ENCODE measurements around the gene SLC35A5. TPM values are rescaled to one million over a fixed set of nuclear protein-coding genes. Genes with fewer than 3 reads are reported as not detected.
"Not testable (repeated sequence)": the region's sequence is repeated elsewhere in the genome, so short reads cannot be mapped to it uniquely, and the experiment has no call there.

Gene SLC35A5, protein sequence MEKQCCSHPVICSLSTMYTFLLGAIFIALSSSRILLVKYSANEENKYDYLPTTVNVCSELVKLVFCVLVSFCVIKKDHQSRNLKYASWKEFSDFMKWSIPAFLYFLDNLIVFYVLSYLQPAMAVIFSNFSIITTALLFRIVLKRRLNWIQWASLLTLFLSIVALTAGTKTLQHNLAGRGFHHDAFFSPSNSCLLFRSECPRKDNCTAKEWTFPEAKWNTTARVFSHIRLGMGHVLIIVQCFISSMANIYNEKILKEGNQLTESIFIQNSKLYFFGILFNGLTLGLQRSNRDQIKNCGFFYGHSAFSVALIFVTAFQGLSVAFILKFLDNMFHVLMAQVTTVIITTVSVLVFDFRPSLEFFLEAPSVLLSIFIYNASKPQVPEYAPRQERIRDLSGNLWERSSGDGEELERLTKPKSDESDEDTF
- total RNA-seq (2014; rRNA removed; shearing (Covaris generic)), result 42.7 and 81.3 TPM in 2 replicates

DNA sequence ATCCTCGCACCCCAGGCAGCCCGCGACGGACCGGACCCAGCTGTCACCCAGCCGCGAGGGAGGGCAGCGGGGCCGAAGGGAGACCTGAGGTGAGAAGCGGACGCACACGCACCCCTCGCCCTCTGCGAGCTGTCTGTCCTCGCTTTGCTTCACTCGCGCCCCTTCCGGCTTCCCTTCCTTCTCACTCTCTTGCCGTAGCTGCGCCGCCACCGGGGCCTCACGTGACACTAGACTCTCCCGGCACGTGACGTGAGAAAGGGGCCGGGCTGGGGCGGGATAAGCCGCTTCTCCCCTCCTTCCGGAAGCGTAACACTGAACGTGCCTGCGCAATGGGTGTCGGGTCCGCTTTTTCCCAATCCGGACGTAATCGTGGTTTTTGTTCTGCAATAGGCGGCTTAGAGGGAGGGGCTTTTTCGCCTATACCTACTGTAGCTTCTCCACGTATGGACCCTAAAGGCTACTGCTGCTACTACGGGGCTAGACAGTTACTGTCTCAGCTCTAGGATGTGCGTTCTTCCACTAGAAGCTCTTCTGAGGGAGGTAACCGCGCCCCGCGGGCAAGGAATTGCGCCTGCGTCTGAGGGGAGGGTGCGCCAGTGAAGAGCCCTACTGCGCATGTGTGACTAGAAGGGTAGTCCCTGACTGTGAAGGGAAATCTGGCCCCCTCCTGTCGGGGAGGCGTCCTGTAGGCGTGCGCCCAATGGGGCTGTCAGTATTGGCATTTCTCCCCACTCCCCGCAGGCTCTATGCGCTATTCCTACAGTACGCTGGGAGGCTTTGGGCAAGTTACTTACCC, at the start of gene SLC35A5, which contains the start of gene ATG3:
Gene SLC35A5, plus strand, starts transcription at position 312 of the 796 bp plus-strand sequence. CDS start 1,359 bp downstream, outside the sequence.
Gene ATG3, minus strand, starts transcription at position 229 of the 796 bp plus-strand sequence. CDS start 434 bp downstream, outside the sequence.
- DNase-seq (ENCODE audit: low read depth), result peak; percentile 99

GRCh38 chr3:112512320-112512719, 49.5 kb upstream of the SLC35A5 start:
- peak; percentile 19 for DNase-seq (ENCODE audit: low read depth)

DNA sequence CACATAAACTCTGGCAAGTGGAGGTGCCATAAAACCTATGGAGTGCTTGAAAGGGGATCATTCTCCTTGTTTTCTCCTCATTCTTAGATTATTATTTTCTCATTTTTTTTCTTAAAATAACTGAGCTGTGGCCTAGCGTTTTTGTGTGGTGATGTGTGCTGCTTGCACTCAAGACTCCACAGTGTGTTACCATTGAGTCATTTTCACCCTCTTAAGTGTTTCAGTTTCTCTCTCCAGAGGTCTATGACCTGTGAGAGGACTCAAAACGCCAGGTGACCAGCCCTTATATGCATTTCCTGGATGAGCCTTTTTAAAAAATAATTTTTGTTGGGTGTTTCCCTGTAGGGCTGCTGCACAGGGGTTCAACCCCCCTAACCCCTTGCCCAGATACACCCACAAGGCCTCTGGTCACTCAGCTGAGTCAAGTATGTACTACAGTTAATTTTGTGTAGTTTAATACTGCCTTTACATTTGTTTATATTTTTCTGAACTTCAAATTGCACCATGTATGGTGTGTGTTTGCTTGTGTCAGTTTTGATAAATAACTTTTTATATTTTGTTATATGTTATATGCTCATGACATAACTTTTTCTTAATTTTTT, 47.2 kb upstream of the SLC35A5 start:
- DNase-seq (ENCODE audit: low read depth), result peak; percentile 45

DNA sequence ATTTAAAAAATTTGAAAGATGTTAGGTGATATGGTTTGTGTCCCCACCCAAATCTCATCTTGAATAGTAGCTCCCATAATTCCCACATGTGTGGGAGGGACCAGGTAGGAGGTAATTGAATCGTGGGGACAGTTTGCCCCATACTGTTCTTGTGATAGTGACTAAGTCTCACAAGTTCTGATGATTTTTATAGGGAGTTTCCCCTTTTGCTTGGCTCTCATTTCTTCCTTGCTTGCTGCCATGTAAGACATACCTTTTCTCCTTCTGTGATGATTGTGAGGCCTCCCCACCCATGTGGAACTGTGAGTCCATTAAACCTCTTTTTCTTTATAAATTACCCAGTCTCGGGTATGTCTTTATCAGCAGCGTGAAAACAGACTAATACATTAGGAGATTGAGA, 42.9 kb upstream of the SLC35A5 start:
- not testable (repeated sequence) for DNase-seq (ENCODE audit: low read depth)

DNA sequence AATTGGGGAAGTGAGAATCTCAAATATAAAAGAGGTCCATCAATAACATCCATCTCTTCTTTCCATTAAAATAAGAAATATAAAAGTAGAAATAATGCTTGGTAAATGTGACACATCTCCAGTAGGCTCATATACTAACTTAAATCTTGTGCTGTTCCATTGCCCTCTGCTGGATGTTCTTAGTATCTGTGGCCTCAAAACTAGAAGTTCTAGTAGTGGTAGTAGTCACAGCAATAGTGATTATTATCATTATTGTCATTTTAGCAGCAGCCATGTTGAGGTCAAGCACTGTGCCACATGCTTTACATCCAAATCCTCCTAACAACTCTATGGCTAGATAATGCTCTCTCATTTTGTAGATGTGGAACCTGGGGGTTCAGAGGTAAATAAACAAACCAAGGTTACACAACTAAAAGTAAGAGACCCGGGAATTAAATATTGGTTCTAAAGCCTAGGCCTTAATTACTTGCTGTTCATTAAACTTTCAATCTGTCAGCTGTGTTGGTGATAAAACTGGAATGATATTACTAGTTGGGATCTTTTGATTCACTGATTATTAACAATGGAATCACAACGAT, 42.3 kb upstream of the SLC35A5 start:
- peak; percentile 74 for DNase-seq (ENCODE audit: low read depth)

- not testable (repeated sequence) for DNase-seq (ENCODE audit: low read depth)
Observed at GRCh38 chr3:112524127-112524526, 37.7 kb upstream of the SLC35A5 start.

DNA sequence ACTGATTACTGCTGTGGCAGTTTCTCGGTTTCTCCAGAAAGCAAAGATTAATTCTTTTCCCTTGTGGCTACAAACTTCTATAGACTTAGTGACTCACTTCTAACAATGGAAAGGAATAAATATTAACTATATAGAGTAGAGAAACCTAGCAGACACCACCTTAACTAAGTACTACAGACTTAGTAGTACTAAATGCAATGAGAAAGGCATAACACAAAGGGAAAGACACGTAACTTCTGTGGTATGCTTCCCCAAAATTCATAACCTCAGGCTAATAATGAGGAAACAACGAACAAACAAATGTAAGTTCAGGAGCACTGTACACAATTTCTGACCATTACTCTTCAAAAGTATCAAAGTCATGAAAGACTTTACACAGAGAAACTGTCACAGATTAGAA, 31.3 kb upstream of the SLC35A5 start:
- DNase-seq (ENCODE audit: low read depth), result no peak

DNA sequence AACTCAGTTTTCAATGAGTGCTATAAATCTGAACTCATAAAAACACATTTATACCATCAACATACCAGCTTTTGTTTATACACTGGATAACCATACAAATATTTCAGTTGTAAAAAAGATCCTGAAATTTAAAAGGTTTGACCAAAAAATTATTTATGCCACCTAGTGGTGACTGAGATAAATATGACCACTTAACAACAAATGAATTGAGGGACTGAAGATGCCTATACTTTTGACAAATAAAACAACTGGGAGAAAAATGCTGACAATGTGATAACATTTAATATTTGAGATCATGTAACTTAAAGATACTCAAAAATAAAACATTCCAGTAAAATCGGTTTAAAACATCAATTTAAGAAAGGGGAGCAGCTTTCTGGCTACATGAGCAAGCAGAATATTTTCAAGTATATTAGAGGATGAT, 30.5 kb upstream of the SLC35A5 start:
- DNase-seq (ENCODE audit: low read depth), result peak; percentile 44

DNA sequence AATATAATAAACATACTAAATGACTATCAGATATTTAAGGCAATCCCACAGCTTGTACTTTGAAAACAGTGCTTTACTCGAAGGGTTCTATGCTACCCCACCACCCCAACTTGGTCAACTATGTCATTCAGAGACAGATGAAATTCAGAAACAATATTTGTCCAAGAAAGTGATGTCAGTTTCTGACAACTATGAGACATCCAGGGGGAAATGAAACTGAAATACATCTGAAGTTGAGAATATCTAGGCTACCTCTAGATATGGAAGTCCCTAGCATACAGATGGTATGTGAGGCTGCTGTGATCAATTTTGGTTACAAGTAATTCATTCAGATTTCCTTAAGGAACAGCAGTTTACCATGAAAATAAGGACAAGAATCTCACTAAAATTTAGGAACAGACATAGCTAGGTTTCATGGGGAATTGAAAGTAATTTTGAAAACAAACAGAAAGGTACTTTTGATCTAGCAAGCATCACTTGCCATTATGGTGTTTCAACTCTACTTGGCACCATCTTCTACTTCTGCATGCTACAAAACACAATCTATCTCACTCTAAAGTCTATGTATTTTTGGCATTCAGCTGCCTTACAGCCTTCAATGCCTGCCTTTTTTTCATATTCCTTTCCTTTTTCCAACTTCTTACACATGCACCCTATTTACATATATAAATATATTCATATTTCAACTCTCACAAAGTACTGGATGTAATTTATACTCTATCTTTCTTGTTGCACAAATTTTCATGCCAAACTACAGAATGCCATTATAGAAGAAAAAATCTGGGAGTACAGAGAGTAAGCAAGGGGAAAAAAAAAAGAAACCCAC, 21.8 kb upstream of the SLC35A5 start:
- no peak for DNase-seq (ENCODE audit: low read depth)

GRCh38 chr3:112546216-112546759, 15.6 kb upstream of the SLC35A5 start:
- DNase-seq (ENCODE audit: low read depth), result no peak

- DNase-seq (ENCODE audit: low read depth), result no peak
Observed at GRCh38 chr3:112550859-112551258, 11.0 kb upstream of the SLC35A5 start.

GRCh38 chr3:112555535-112556170, 6.2 kb upstream of the SLC35A5 start:
- DNase-seq (ENCODE audit: low read depth), result peak; percentile 17

GRCh38 chr3:112557976-112558375, 3.9 kb upstream of the SLC35A5 start:
- no peak for DNase-seq (ENCODE audit: low read depth)

DNA sequence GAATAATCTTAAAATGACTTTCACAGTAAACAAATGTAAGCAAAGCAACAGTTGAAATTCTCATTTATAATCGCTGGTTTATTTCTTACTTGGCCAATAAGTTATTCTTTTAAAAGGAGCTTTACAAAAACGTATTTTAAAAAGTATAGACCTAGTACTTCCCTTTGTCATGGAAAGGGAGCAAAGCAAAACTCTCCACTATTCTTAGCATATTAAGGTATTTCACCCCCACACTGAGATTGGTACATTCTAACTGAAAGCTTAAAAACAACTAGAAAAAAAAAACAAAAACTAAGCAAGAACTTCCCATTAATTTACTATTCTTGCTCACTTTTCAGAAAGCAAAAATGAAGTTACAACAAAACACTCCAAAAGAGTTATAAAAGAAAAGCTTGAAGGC, 1.5 kb upstream of the SLC35A5 start:
- DNase-seq (ENCODE audit: low read depth), result no peak

DNA sequence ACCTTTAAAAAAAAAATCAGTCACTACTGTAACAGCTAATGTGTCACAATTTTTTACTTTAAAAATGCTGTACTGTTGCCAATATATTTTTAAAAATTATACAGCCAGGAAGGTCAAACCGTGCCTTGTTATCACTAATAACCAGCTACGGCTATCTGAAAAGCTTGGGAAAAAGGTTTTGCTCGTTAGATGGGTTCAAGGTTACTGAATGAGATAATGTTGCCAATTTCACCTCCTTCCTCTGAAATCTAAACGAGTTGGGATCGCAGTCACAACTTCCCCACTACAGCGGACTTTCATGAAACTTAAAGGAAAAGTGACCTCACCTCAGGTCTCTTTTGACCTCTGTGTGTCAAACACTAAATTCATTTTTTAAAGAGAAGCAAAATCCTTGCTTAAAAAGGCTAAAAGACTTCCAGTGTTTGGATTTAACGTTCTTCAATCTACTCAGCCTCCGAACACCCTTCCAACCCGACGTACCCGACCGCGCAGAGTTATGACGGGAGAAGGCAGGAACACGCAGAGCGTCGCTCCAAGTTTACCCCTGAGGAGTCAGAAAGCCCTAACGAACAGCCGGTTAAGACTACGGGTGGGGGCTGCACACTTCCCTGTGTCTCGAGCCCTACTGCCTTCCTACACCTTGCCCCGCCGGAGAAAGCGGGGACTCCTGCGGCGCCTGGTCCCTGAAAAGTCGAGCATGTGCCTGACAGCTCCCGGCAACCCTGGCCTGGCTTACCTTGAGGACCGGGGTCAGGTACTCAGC, 943 bp upstream of the SLC35A5 start:
- DNase-seq (ENCODE audit: low read depth), result peak; percentile 90

- DNase-seq (ENCODE audit: low read depth), result no peak
Observed at GRCh38 chr3:112561484-112561733, 436 bp upstream of the SLC35A5 start.

- DNase-seq (ENCODE audit: low read depth), result not testable (repeated sequence)
Observed at GRCh38 chr3:112564247-112564939, 2.5 kb downstream of the SLC35A5 start.

GRCh38 chr3:112564940-112565305, 3.1 kb downstream of the SLC35A5 start:
- no peak for DNase-seq (ENCODE audit: low read depth)

DNA sequence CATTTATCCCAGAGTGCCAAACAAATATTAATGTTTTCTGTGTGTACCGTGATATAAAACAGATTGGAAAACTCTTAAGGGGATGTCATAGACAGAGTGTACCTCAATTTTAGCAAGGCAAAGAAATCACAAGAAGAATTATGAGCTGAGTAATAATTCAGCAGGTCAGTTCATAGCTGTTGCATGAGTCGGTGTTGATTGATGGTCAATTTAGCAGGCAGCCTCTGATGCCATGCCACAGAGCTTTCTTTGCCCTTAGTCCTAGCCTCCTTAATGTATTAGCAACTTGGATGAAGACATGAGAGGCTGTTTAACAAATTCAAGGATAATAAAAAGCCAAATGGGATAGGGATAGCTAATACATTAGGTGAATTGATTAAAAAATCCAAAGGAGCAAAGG, 6.8 kb downstream of the SLC35A5 start:
- peak; percentile 79 for DNase-seq (ENCODE audit: low read depth)

Data from M059J (cell line).